CD4-positive, alpha-beta T cell treated with Interleukin-4 for 4 hours (primary cell): ENCODE results near the gene SPDYE3.
A peak's percentile ranks its signal among the peaks of the same experiment; 100 is the strongest.
"Not testable (repeated sequence)": the region's sequence is repeated elsewhere in the genome, so short reads cannot be mapped to it uniquely, and the experiment has no call there.

Experiments used
- DNase-seq: peaks from one replicate; pipeline ENCODE4 v3.0.0-alpha.2; 2020

The SPDYE3 gene

GRCh38 chr7:100307402-100307801 is at the start of gene SPDYE3:
SPDYE3 (plus strand) TSS chr7:100307702; CDS start chr7:100307886, 184 bp downstream.
- DNase-seq: not testable (repeated sequence)

GRCh38 chr7:100259984-100260383 is 47.5 kb upstream of the SPDYE3 start:
- not testable (repeated sequence) for DNase-seq

- DNase-seq: not testable (repeated sequence)
Observed at GRCh38 chr7:100262896-100263295, 44.6 kb upstream of the SPDYE3 start.

GRCh38 chr7:100264223-100264622 is 43.3 kb upstream of the SPDYE3 start:
- not testable (repeated sequence) for DNase-seq

- not testable (repeated sequence) for DNase-seq
Observed at GRCh38 chr7:100264669-100265165, 42.8 kb upstream of the SPDYE3 start.

GRCh38 chr7:100265851-100266250 is 41.7 kb upstream of the SPDYE3 start:
- DNase-seq: not testable (repeated sequence)

GRCh38 chr7:100266576-100267354 is 40.7 kb upstream of the SPDYE3 start:
- DNase-seq: no peak

- DNase-seq: no peak
Observed at GRCh38 chr7:100267648-100268047, 39.9 kb upstream of the SPDYE3 start.

- not testable (repeated sequence) for DNase-seq
Observed at GRCh38 chr7:100268882-100269281, 38.6 kb upstream of the SPDYE3 start.

GRCh38 chr7:100269306-100270045 is 38.0 kb upstream of the SPDYE3 start:
- not testable (repeated sequence) for DNase-seq

- DNase-seq: not testable (repeated sequence)
Observed at GRCh38 chr7:100270046-100270918, 37.2 kb upstream of the SPDYE3 start.

- not testable (repeated sequence) for DNase-seq
Observed at GRCh38 chr7:100270941-100271593, 36.4 kb upstream of the SPDYE3 start.

GRCh38 chr7:100271716-100272537 is 35.6 kb upstream of the SPDYE3 start:
- DNase-seq: peak; percentile 98

GRCh38 chr7:100272538-100272902 is 35.0 kb upstream of the SPDYE3 start:
- DNase-seq: not testable (repeated sequence)

GRCh38 chr7:100275120-100275519 is 32.4 kb upstream of the SPDYE3 start:
- no peak for DNase-seq

- not testable (repeated sequence) for DNase-seq
Observed at GRCh38 chr7:100276126-100276525, 31.4 kb upstream of the SPDYE3 start.

GRCh38 chr7:100282069-100282608 is 25.4 kb upstream of the SPDYE3 start:
- not testable (repeated sequence) for DNase-seq

GRCh38 chr7:100283147-100283546 is 24.4 kb upstream of the SPDYE3 start:
- DNase-seq: not testable (repeated sequence)

GRCh38 chr7:100287191-100287969 is 20.1 kb upstream of the SPDYE3 start:
- not testable (repeated sequence) for DNase-seq

- DNase-seq: not testable (repeated sequence)
Observed at GRCh38 chr7:100288258-100288657, 19.2 kb upstream of the SPDYE3 start.
